ENCODE measurements around the gene ZNF490.
"Not testable (repeated sequence)": the region's sequence is repeated elsewhere in the genome, so short reads cannot be mapped to it uniquely, and the experiment has no call there.

GRCh38 chr19:12566380-12566779 is 44.2 kb downstream of the ZNF490 start:
- not testable (repeated sequence) for TF ChIP-seq EZH2 (IDR thresholded peaks at IDR 0.05; ENCODE audit: insufficient read depth, poor library complexity, severe bottlenecking); EZH2phosphoT487 (IDR thresholded peaks at IDR 0.05; ENCODE audit: insufficient read depth, low read depth)
